ENCODE results near the gene SGMS1.
A peak's percentile ranks its signal among the peaks of the same experiment; 100 is the strongest.

SGMS1 gene

GRCh38 chr10:50291261-50291850 is 332.4 kb downstream of the SGMS1 start:
- no peak overlapping the region for H3K4me3 ChIP-seq (ENCODE audit: low read depth, low read length)
- TF ChIP-seq, protein P1, sequence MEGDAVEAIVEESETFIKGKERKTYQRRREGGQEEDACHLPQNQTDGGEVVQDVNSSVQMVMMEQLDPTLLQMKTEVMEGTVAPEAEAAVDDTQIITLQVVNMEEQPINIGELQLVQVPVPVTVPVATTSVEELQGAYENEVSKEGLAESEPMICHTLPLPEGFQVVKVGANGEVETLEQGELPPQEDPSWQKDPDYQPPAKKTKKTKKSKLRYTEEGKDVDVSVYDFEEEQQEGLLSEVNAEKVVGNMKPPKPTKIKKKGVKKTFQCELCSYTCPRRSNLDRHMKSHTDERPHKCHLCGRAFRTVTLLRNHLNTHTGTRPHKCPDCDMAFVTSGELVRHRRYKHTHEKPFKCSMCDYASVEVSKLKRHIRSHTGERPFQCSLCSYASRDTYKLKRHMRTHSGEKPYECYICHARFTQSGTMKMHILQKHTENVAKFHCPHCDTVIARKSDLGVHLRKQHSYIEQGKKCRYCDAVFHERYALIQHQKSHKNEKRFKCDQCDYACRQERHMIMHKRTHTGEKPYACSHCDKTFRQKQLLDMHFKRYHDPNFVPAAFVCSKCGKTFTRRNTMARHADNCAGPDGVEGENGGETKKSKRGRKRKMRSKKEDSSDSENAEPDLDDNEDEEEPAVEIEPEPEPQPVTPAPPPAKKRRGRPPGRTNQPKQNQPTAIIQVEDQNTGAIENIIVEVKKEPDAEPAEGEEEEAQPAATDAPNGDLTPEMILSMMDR (conservative IDR thresholded peaks at IDR 0.05; ENCODE audit: low read depth, low read length) = peak; percentile 74
- peak; percentile 63 for DNase-seq (ENCODE audit: low read depth)

DNA sequence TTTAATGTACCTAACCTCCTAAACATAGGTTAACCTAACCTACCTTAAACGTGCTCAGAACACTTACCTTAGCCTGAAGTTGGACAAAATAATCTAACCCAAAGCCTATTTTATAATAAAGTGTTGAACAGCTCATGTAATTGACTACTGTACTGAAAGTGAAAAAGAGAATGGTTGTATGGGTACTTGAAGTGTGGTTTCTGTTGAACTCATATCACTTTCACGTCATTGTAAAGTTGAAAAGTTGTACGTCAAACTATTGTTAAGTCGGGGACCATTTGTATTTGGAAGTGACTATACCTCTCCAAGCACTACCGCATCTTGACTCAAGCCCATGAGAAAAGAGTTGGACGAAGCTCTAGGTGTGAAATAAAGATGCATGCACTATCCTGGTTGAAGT is 334.6 kb downstream of the SGMS1 start:
- DNase-seq (ENCODE audit: low read depth) = no peak
- TF ChIP-seq, protein P1 (conservative IDR thresholded peaks at IDR 0.05; ENCODE audit: low read depth, low read length) = no peak
- H3K4me3 ChIP-seq (ENCODE audit: low read depth, low read length) = no peak overlapping the region

GRCh38 chr10:50286996-50287803 is 336.6 kb downstream of the SGMS1 start:
- H3K4me3 ChIP-seq (ENCODE audit: low read depth, low read length) = no peak overlapping the region
- no peak for DNase-seq (ENCODE audit: low read depth)
- TF ChIP-seq, protein P1 (conservative IDR thresholded peaks at IDR 0.05; ENCODE audit: low read depth, low read length) = no peak

GRCh38 chr10:50286517-50286916 is 337.2 kb downstream of the SGMS1 start:
- TF ChIP-seq, protein P1 (conservative IDR thresholded peaks at IDR 0.05; ENCODE audit: low read depth, low read length) = no peak
- DNase-seq (ENCODE audit: low read depth) = peak; percentile 37
- no peak overlapping the region for H3K4me3 ChIP-seq (ENCODE audit: low read depth, low read length)

DNA sequence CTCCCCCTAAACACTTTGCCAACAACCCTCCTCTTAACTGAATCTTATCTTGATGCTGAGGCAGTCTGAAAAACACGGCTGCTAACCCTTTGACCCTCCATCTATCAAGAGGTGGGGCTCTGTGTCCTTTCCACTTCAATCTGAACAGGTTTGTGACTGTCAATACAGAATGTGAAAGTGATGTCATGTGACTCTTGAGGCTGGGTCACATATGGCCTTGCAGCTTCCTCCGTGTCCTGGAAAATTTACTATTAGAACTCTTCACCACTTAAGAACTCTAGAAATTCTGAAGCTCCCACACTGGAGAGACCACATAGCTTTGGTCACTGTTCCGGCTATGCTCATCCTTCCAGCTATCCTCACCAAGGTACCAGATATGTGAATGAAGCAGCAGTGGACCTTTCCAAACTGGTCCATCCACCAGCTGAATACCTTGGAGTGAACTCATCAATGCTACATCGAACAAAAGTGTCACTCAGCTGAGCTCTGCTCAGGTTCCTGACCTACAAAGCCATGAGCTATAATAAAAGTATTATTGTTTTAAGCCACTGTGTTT is 341.7 kb downstream of the SGMS1 start:
- no peak for DNase-seq (ENCODE audit: low read depth)
- H3K4me3 ChIP-seq (ENCODE audit: low read depth, low read length) = no peak overlapping the region
- TF ChIP-seq, protein P1 (conservative IDR thresholded peaks at IDR 0.05; ENCODE audit: low read depth, low read length) = no peak

- no peak overlapping the region for H3K4me3 ChIP-seq (ENCODE audit: low read depth, low read length)
- TF ChIP-seq, protein P1 (conservative IDR thresholded peaks at IDR 0.05; ENCODE audit: low read depth, low read length) = no peak
- no peak for DNase-seq (ENCODE audit: low read depth)
These were observed 342.4 kb downstream of the SGMS1 start for GRCh38 chr10:50281210-50281966.
